Inflammatory macrophage treated with lipopolysaccharide for 1 hour (primary cell): ENCODE measurements around the gene HIF3A.
"Not testable (repeated sequence)": the region's sequence is repeated elsewhere in the genome, so short reads cannot be mapped to it uniquely, and the experiment has no call there.

ENCODE experiments used
- DNase-seq, 2 donors: peaks; one replicate each; pipeline ENCODE4 v3.0.0-alpha.2; 2020 to 2022

The HIF3A gene

DNA sequence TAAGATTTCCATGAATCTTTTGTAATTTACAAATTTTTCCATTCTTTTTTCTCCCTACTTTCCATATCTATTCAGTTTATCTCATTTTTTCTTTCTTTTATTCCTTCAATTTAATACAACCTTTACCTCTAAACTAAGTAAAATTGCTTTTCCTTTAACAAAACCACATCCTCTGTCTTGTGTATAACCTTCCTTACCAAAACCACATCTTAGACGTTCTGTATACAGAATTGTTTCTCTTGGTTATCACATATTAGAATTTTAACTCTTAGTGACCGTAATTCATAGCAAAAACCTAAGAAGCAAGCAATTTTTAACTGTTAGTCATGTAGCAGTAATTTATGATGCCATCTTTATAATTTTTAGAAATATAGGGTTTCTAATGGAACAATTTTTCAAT, 65.1 kb downstream of the HIF3A start:
- no peak for DNase-seq

DNA sequence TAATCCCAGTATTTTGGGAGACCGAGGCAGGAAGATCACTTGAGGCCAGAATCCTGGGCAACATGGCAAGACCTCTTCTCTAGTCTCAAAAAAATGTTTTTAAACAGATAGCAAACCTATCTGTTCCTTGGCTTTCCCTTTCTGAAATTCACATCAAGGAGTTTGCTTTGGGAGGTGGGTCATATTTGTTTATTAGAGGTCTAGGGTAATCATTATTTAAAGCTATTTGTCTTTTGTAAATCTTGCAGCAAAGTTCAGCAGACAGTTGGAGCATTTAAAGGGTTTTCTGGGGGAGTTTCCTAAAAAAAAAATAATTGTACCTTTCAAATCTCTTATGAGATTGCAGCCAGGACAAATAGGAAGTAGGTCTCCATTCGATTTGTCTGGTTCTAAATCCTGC, 67.5 kb downstream of the HIF3A start:
- DNase-seq, result no peak

DNA sequence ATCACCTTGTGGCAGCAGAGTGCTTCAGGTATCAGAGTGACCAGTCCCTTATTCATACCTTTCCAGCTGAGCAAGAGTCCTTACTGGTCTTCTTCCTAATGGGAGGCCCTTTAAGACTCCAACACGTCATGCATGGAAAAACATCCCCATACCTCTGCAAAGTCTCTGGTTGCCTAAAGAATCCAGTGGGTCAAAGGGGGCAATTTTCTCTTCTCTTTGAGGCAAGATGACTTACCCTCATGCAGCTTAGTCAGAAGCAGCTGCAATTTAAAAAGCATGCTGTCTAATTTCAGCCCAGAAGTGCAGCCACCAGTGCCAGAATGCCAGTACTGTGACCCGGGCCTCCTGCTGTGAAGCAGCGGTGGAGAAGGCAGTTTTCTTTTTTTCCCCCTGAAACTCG, 68.7 kb downstream of the HIF3A start:
- no peak for DNase-seq

DNA sequence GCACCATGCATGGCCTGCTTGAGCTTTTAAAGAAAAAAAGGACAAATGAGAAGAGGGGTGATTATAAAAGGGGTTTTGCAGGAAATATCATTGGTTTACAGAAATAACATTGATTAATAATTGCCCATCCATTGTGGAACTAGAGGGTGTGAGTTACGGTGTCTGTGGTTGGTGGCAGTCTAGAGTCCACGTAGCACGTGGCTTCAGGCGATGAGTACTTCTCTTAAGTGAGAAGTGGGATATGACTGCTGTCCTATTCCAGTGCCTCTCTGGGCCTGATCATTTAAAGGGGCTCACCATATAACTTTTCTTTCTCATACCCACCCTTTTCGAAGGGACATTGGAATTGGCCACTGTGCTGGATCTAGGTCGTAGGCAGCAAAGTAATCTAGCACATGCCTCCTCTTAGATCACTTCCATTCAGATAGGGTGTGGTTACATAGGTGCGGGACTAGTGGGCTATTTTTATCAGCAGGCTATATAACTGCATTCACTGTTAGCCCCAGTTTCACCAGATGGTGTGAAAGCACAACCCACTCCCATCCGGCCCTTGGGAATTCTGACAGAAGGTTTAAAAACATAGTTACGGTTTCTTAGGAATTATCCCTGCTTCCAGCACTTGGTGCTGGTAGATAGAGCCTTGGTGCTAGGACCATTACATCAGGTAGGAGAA, 69.9 kb downstream of the HIF3A start:
- DNase-seq, result no peak

GRCh38 chr19:46367426-46367825, 70.6 kb downstream of the HIF3A start:
- DNase-seq, result no peak

GRCh38 chr19:46368116-46368515, 71.3 kb downstream of the HIF3A start:
- no peak for DNase-seq

DNA sequence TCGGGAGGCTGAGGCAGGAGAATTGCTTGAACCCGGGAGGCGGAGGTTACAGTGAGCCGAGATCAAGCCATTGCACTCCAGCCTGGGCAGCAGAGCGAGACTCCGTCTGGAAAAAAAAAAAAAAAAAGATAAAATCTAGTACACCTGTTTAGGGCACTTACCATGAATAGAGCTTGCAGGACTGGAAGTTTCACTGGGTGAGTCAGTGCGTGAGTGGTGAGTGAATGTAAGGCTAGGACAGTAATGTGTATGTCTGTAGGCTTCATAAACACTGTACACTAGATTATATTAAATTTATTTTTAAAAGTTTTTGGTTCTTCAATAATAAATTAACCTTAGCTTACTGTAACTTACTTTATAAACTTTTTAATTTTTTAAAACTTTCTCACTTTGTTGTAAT, 73.0 kb downstream of the HIF3A start:
- no peak for DNase-seq

DNA sequence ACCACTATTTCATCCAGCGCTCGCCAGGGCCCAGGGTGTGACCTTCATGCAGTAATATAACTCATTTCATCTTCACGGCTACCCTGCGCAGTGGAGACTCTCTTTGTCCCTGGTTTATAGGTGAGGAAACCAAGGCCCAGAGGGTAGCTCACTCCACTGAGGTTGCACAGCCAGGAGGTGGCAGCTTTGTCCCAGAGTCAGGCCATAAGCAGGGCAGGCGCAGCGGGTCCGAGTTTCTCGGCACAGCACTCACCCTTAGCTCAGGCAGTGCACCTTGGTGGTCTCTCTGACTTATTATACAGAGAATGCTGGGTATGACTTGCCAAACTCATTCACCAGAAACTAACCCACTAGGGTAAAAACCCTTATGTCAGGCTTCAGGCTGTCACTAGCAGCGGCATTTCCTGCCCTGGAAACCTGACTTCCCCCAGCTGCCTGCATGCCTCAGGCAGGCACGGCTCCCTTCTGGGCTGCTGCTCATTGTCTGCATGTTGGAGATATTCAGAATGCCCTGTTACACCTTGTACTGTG, 74.6 kb downstream of the HIF3A start:
- no peak for DNase-seq

- DNase-seq, result no peak
Measured at GRCh38 chr19:46372901-46373490, 76.2 kb downstream of the HIF3A start.

DNA sequence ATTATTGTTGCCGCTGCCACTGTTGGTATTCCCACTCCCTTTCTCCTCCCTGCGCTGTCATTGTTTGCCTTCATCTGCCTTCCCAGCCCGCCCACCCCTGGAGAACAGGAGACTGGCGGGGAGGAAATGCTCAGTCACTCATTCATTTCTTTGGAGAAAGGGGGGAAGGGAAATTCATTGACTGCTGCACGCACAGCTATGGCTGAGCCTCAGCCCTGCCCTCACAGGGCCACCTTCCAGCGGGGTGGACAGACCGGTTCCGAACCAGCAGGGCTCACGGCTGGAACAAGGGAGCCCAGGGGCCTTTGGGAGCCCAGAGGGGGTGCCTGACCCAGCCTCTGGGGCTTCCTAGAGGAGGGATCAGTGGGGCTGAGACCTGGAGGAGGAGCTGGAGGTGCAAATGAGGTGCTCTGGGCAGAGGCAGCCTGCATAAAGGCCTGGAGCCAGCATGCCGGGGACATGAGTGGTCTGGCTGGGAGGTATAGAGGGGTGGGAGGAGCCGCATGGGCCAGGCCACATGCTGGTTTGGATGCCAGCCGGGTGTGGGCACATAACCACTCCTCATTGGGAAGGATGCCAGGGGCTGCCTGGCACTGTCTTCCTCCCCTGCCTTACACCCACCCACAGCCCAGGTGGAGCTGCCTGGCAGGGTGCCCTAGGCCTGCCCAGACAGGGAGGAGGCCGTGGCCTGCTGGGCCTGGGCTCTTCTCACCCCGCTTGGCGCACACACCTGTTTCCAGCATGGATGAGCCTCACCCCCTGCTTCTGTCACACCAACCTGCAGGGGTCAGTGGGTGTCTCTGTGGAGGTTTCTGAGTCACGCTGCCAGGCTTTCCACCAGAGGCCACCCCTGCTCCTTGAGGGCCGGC, 76.9 kb downstream of the HIF3A start:
- no peak for DNase-seq

GRCh38 chr19:46374536-46375475, 78.0 kb downstream of the HIF3A start:
- DNase-seq, result no peak

DNA sequence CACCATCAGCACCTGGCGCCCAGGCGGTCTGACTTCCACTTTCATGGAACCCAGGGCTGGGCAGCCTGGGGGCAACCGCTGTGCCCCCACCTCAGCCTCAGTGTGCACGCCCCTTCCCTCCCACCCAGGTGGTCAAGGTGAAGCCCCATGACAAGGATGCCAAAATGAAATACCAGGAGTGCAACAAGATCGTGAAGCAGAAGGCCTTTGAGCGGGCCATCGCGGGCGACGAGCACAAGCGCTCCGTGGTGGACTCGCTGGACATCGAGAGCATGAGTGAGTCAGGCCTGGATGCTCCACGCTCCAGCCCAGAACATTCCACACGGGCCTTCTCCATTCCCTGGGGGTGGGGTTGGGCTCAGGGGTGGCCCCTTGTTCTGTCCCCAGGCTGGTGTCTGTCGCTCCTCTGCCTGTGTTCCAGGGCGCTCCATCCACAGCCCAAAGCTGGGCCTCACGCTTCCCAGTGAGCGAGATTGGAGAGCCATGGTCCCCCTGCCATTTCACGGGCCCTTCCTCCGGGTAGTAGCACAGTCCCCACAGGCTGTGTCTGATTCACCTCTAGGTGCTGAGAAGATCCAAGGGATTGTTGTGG, 78.7 kb downstream of the HIF3A start:
- not testable (repeated sequence) for DNase-seq

DNA sequence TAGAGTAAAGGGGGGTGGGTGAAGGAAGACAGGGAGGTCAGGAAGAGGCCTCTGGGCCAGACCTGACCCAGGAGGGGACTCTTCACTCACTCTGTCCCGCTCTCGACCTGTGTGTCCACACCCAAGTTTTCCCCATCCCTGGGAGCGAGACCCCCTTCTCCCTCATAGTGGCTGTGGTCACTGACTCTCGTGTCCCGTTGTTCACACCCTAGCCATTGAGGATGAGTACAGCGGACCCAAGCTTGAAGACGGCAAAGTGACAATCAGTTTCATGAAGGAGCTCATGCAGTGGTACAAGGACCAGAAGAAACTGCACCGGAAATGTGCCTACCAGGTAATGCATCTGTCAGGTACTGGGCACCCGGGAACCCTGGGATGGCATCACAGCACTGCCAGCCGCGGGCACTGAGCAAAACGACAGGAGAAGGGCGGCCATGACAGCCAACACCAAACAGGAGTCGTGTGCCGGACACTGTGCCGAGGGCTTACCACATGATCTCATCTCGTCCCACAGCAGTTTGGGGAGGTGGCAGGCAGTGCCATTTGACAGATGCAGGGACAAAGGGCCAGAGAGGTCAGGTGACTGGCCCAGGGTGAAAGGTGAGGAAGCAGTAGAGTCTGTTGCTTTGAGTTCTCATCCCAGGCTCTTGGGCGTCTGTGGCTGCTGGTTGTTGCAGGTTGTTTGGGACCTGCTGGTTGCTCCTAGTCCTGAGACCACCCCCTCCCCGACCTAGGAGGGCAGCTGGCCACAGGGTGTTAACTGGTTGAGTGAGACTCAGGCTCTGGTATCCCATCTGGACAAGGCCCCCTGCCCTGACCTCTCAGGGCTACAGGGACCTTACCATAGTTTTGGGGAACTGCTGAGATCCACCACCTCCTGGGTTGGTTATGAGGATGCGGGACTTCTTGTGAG, 79.7 kb downstream of the HIF3A start:
- DNase-seq, result no peak

GRCh38 chr19:46378268-46378667, 81.4 kb downstream of the HIF3A start:
- no peak for DNase-seq

GRCh38 chr19:46380690-46381089, 83.8 kb downstream of the HIF3A start:
- DNase-seq, result no peak

- no peak for DNase-seq
Measured at GRCh38 chr19:46381346-46381745, 84.5 kb downstream of the HIF3A start.

GRCh38 chr19:46381756-46382345, 85.0 kb downstream of the HIF3A start:
- DNase-seq, result no peak

DNA sequence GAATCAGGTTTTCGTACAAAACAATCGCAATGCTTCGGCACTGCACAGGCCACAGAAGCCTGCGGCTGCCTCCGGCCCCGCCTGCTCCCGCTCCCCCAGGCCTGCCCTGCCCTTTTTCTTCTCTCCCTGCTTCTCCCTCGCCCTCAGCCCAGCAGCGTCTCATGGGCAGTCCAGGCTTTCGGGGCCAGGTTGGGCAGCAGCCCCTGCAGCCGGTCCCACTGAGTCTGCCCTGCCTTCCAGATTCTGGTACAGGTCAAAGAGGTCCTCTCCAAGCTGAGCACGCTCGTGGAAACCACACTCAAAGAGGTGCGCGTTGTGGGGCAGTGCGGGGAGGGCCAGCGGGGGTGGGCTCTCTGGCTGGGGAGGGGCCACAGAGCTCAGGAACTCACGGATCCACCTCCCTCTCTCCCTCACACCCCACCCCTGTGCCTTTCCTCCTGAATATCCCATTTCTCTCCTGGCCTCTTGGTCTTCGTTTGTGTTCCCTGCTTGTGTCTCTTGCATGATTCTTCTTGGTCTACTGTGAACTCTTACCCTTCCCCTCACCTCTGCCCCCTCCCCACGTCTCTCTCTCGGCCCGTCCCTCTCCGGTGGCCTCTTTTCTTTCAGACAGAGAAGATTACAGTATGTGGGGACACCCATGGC, 86.5 kb downstream of the HIF3A start:
- DNase-seq, result no peak

DNA sequence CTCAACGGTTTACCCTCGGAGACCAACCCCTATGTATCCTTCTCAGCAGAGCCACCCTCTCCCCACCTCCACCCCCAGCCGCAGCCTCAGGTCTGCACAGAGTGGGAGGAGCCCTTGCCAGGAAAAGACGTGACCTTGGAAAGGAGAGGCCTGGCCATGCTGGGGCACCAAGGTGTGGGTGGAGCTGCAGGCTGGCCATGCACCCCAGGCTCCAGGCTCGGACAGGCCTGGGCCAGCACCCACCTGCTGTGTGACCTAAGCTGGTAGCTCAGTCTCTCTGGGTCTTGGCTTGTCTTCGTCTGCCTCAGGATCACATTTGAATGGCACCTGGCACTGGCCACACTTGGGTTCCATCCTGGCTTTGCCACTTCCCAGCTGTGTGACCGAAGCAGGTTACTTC, 87.0 kb downstream of the HIF3A start:
- no peak for DNase-seq

DNA sequence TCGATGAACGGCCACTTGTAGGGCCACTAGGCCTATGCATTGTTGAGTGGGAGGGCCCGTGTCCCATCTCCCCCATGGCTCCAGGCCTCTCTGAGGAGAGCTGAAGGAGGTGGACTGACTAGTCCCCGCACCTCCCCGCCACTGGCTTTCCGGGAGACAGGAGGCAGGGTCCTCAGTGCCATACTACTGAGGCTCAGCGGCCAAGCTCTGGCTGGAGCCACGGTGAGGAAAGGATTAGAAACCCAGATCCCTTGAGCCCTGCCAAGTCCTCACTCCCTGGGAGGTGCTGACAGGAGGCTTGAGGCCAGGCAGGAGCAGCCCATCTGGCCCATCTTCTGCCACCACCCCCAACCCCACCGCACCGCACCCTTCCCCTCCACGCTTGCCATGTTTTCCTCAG, 87.6 kb downstream of the HIF3A start:
- no peak for DNase-seq
